ENCODE data around the gene PUM2. TPM values are rescaled to one million over a fixed set of nuclear protein-coding genes. Genes with fewer than 3 reads are reported as not detected.

PUM2 gene
- total RNA-seq, 2 experiments from 2014 or later = 88.4 to 96.8 TPM

- Mint-ChIP-seq H3K27ac (no peak overlapping the region), H3K4me1 (ENCODE audit: low read depth) (peaks cover 70% of the 10 kb centered on the region), H3K4me3 (no peak overlapping the region), H3K9me3 (peaks cover 6% of the 10 kb centered on the region), H3K27me3 (ENCODE audit: low read depth) (no peaks in the 10 kb centered on the region), H3K36me3 (ENCODE audit: low read depth) (peaks cover 41% of the 10 kb centered on the region)
- intact Hi-C loops (cut with micrococcal nuclease) = loop anchor here (1.0 to 5.0 kb wide), 3 partner anchors 17 to 83 kb away; no protein-coding TSS in a partner anchor
- CTCF ChIA-PET = interaction anchor here (0.7 to 3.1 kb wide), 28 partner anchors 8 to 318 kb away, joined by 3 to 36 read pairs (median 4); partner anchors contain the start of gene RHOB
- DNase-seq = peak; percentile 70
Observed at GRCh38 chr2:20326163-20326780, 24.4 kb downstream of the PUM2 start.

DNA sequence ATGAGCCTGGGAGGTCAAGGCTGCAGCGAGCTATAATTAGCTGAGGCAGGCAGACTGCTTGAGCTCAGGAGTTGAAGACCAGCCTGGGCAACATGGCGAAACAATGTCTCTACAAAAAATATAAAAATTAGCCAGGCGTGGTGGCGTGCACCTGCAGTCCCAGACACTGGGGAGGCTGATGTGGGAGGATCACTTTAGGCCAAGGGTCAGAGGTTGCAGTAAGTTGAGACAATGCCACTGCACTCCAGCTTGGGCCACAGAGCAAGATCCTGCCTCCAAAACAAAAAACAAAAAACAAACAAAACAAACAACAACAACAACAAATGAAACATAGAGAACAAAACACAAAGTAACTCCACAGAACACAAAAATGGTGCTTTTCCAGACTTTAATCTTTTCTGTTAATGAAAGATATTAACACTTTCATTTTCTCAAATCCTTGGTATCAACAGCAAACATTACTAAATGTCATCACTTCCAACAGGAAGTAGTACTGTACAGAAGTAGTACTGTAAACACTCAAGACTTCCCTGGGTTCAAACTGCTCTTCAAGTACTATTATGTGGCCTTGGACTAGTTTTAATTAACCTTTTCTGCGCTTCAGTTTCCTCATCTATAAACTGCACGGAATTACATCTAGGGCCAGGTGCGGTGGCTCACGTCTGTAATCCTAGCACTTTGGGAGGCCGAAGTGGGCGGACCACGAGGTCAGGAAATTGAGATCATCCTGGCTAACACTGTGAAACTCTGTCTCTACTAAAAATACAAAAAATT, 27.9 kb downstream of the PUM2 start:
- no peaks in the 10 kb centered on the region for H3K9me3 Mint-ChIP-seq
- H3K4me3 Mint-ChIP-seq = no peak overlapping the region
- DNase-seq = no peak
- H3K4me1 Mint-ChIP-seq (ENCODE audit: low read depth) = peaks cover 61% of the 10 kb centered on the region
- H3K27me3 Mint-ChIP-seq (ENCODE audit: low read depth) = no peaks in the 10 kb centered on the region
- CTCF ChIA-PET = no interaction called here
- peaks cover 45% of the 10 kb centered on the region for H3K36me3 Mint-ChIP-seq (ENCODE audit: low read depth)
- peak overlapping the region; percentile 39 for H3K27ac Mint-ChIP-seq
- intact Hi-C loops (cut with micrococcal nuclease) = no loop called here

GRCh38 chr2:20317690-20318089, 33.0 kb downstream of the PUM2 start:
- no peak for DNase-seq
- Mint-ChIP-seq H3K9me3 (no peaks in the 10 kb centered on the region), H3K27ac (no peak overlapping the region), H3K36me3 (ENCODE audit: low read depth) (peaks cover 54% of the 10 kb centered on the region), H3K4me1 (ENCODE audit: low read depth) (peaks cover 53% of the 10 kb centered on the region), H3K27me3 (ENCODE audit: low read depth) (no peaks in the 10 kb centered on the region), H3K4me3 (no peak overlapping the region)
- intact Hi-C loops (cut with micrococcal nuclease) = no loop called here
- CTCF ChIA-PET = interaction anchor here (0.7 to 2.1 kb wide), 3 partner anchors 9 to 43 kb away, joined by 3 to 13 read pairs (median 6); no protein-coding TSS in a partner anchor

DNA sequence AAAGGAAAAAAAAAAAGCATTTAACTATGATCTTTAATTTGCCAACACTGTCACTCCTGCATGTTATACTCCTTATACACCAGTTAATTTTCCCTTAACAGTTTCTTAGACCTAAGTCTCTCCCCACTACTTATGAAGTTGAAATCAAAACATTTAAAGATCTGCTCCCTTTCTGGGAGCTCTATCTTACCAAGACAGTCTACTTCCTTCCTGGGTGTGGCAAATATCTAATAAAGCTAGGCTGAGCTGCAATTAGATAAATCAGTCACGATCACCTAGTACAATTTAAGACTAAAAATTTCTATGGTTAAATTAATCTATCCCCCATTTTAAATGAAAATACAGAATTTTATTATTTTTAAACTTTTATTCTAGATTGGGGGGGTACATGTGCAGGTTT, 33.4 kb downstream of the PUM2 start:
- DNase-seq = no peak
- Mint-ChIP-seq H3K36me3 (ENCODE audit: low read depth) (peaks cover 55% of the 10 kb centered on the region), H3K27ac (no peak overlapping the region), H3K9me3 (no peaks in the 10 kb centered on the region), H3K4me3 (no peak overlapping the region), H3K4me1 (ENCODE audit: low read depth) (peaks cover 52% of the 10 kb centered on the region), H3K27me3 (ENCODE audit: low read depth) (no peaks in the 10 kb centered on the region)
- CTCF ChIA-PET = interaction anchor here (0.7 to 2.1 kb wide), 3 partner anchors 9 to 13 kb away, joined by 3 to 13 read pairs (median 6); no protein-coding TSS in a partner anchor
- intact Hi-C loops (cut with micrococcal nuclease) = no loop called here

GRCh38 chr2:20314562-20315501, 35.8 kb downstream of the PUM2 start:
- H3K4me3 Mint-ChIP-seq = no peak overlapping the region
- no peaks in the 10 kb centered on the region for H3K27me3 Mint-ChIP-seq (ENCODE audit: low read depth)
- DNase-seq = no peak
- peaks cover 37% of the 10 kb centered on the region for H3K4me1 Mint-ChIP-seq (ENCODE audit: low read depth)
- H3K36me3 Mint-ChIP-seq (ENCODE audit: low read depth) = peaks cover 45% of the 10 kb centered on the region
- no peaks in the 10 kb centered on the region for H3K9me3 Mint-ChIP-seq
- intact Hi-C loops (cut with micrococcal nuclease) = loop anchor here (5.0 kb wide), 1 partner anchor 43 kb away; no protein-coding TSS in a partner anchor
- CTCF ChIA-PET = interaction anchor here (1.3 kb wide), 2 partner anchors 10 to 12 kb away, joined by 6 read pairs; no protein-coding TSS in a partner anchor
- H3K27ac Mint-ChIP-seq = peak overlapping the region; percentile 46

- intact Hi-C loops (cut with micrococcal nuclease) = loop anchor here (5.0 kb wide), 1 partner anchor 41 kb away; no protein-coding TSS in a partner anchor
- H3K9me3 Mint-ChIP-seq = no peaks in the 10 kb centered on the region
- CTCF ChIA-PET = interaction anchor here (0.6 to 1.3 kb wide), 3 partner anchors 9 to 219 kb away, joined by 3 to 6 read pairs (median 6); no protein-coding TSS in a partner anchor
- peaks cover 41% of the 10 kb centered on the region for H3K36me3 Mint-ChIP-seq (ENCODE audit: low read depth)
- H3K4me1 Mint-ChIP-seq (ENCODE audit: low read depth) = peaks cover 26% of the 10 kb centered on the region
- no peaks in the 10 kb centered on the region for H3K27me3 Mint-ChIP-seq (ENCODE audit: low read depth)
- peak; percentile 9 for DNase-seq
- no peak overlapping the region for H3K4me3 Mint-ChIP-seq
- no peak overlapping the region for H3K27ac Mint-ChIP-seq
Observed at GRCh38 chr2:20313659-20314058, 37.0 kb downstream of the PUM2 start.

GRCh38 chr2:20309001-20309400, 41.6 kb downstream of the PUM2 start:
- Mint-ChIP-seq H3K27me3 (ENCODE audit: low read depth) (no peaks in the 10 kb centered on the region), H3K4me1 (ENCODE audit: low read depth) (peaks cover 8% of the 10 kb centered on the region), H3K27ac (no peak overlapping the region), H3K36me3 (ENCODE audit: low read depth) (peaks cover 30% of the 10 kb centered on the region), H3K4me3 (no peak overlapping the region), H3K9me3 (no peaks in the 10 kb centered on the region)
- intact Hi-C loops (cut with micrococcal nuclease) = no loop called here
- DNase-seq = no peak
- CTCF ChIA-PET = interaction anchor here (0.7 to 2.2 kb wide), 2 partner anchors 18 to 26 kb away, joined by 3 to 10 read pairs; no protein-coding TSS in a partner anchor

DNA sequence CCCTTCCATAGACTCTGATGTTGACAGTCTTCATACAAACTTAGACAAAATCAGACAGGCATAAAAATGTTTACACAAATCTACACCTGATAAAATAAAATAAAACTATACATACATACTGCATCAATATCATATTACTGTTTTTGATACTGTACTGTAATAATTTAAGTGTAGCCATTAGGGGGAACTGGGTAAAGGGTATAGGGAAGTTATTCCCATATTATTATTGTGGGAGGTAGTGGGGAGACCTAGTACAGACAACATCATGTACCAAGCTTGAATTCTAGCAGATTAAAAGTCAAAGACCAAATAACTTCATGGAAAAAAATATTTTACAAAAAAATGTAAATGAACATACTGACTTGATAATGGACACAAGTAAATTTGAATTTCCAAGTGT, 43.3 kb downstream of the PUM2 start:
- H3K27me3 Mint-ChIP-seq (ENCODE audit: low read depth) = no peaks in the 10 kb centered on the region
- intact Hi-C loops (cut with micrococcal nuclease) = no loop called here
- no peak for DNase-seq
- H3K27ac Mint-ChIP-seq = no peak overlapping the region
- CTCF ChIA-PET = interaction anchor here (2.2 kb wide), 1 partner anchor 19 kb away, joined by 10 read pairs; no protein-coding TSS in a partner anchor
- no peaks in the 10 kb centered on the region for H3K9me3 Mint-ChIP-seq
- H3K4me3 Mint-ChIP-seq = no peak overlapping the region
- H3K4me1 Mint-ChIP-seq (ENCODE audit: low read depth) = peaks cover 2% of the 10 kb centered on the region
- peaks cover 25% of the 10 kb centered on the region for H3K36me3 Mint-ChIP-seq (ENCODE audit: low read depth)

DNA sequence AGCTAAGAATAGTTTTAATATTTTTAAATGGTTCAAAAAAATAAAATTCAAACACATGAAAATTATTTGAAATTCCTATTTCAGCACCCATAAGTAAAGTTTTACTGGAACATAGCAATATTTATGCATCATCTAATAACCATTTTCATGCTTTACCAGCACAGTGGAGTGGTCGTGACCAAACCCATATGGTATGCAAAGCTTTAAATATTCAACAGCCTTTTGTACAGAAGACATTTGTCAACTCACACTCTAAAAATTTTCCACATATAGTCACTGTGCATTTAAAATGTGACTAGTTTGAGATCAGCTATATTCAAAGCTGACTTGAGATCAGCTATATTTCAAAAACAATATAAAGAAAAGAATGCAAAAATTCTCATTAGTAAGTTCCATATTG, 46.2 kb downstream of the PUM2 start:
- Mint-ChIP-seq H3K27ac (no peak overlapping the region), H3K4me3 (no peak overlapping the region), H3K36me3 (ENCODE audit: low read depth) (peaks cover 25% of the 10 kb centered on the region), H3K4me1 (ENCODE audit: low read depth) (peaks cover 2% of the 10 kb centered on the region), H3K9me3 (no peaks in the 10 kb centered on the region), H3K27me3 (ENCODE audit: low read depth) (no peaks in the 10 kb centered on the region)
- no peak for DNase-seq
- CTCF ChIA-PET = interaction anchor here (0.8 to 2.4 kb wide), 9 partner anchors 10 to 41 kb away, joined by 3 to 9 read pairs (median 3); no protein-coding TSS in a partner anchor
- intact Hi-C loops (cut with micrococcal nuclease) = no loop called here

DNA sequence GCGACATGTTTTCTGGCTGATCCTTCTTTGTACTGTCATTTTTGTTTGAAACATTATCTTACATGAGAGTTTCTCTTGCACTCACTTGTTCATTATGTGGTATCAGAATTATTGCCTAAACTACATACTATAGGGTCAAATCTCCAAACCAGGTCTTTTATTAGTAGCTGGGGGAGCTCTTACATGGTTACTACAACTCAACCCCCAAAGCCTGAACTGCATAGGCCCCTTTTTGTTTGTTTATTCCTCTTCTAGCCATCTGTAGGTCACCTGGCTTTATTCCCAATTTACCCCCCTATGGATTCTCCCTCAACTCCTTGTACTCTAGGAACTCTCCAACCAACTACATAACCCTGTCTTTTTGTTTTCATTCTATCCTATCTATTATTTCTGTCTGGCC, 46.7 kb downstream of the PUM2 start:
- Mint-ChIP-seq H3K36me3 (ENCODE audit: low read depth) (peaks cover 26% of the 10 kb centered on the region), H3K27me3 (ENCODE audit: low read depth) (no peaks in the 10 kb centered on the region), H3K27ac (no peak overlapping the region), H3K4me1 (ENCODE audit: low read depth) (peaks cover 4% of the 10 kb centered on the region), H3K9me3 (no peaks in the 10 kb centered on the region), H3K4me3 (no peak overlapping the region)
- DNase-seq = no peak
- CTCF ChIA-PET = interaction anchor here (0.9 to 2.4 kb wide), 6 partner anchors 10 to 33 kb away, joined by 3 to 9 read pairs (median 4); no protein-coding TSS in a partner anchor
- intact Hi-C loops (cut with micrococcal nuclease) = no loop called here

GRCh38 chr2:20302019-20302418, 48.6 kb downstream of the PUM2 start:
- H3K4me1 Mint-ChIP-seq (ENCODE audit: low read depth) = peaks cover 7% of the 10 kb centered on the region
- no peaks in the 10 kb centered on the region for H3K9me3 Mint-ChIP-seq
- CTCF ChIA-PET = no interaction called here
- no peak overlapping the region for H3K4me3 Mint-ChIP-seq
- no peaks in the 10 kb centered on the region for H3K27me3 Mint-ChIP-seq (ENCODE audit: low read depth)
- no peak for DNase-seq
- no peak overlapping the region for H3K27ac Mint-ChIP-seq
- peaks cover 30% of the 10 kb centered on the region for H3K36me3 Mint-ChIP-seq (ENCODE audit: low read depth)
- intact Hi-C loops (cut with micrococcal nuclease) = no loop called here
